HepG2 (cell line): ENCODE measurements around the gene CAPZB. TPM values are rescaled to one million over a fixed set of nuclear protein-coding genes. Genes with fewer than 3 reads are reported as not detected.

ENCODE experiments used
- polyA plus RNA-seq, 8 experiments: library from polyadenylated mRNA; depleted of rRNA in 3 of 8; stranded (reverse) in 7 of 8; unstranded in 1 of 8; fragments of >200 nt; fragmentation: Illumina TruSeq in 4 of 8; extraction: Trizol in 4 of 8; gene quantifications; 2 replicates each; pipeline versions ENCODE4 v1.2.1 to v1.2.3, GENCODE V29; 2011 to 2016; ENCODE audit warnings: low read depth in 4 of 8, missing spikeins in 1 of 8, mixed read lengths in 1 of 8; ENCODE audit not compliant: insufficient read depth in 1 of 8
- small RNA-seq, 3 experiments: library from RNA; depleted of rRNA; stranded (forward); fragments of <200 nt; gene quantifications; one replicate each; pipeline ENCODE3, GENCODE V24; 2012; ENCODE audit warnings: low read depth in 2 of 3, low replicate concordance in 1 of 3; ENCODE audit not compliant: insufficient read length in 3 of 3, insufficient read depth in 2 of 3
- total RNA-seq, 5 experiments: library from RNA; depleted of rRNA; stranded (reverse); fragments of >200 nt; fragmentation: Illumina TruSeq; extraction: Trizol; gene quantifications; 2 replicates each; pipeline ENCODE4 v1.2.3, GENCODE V29; 2016; ENCODE audit warnings: low read depth in 1 of 5

The CAPZB gene
- total and polyA plus RNA-seq, 2 of the 13 experiments (the other 11 are each of a cell fraction or from before 2014, with no cell fraction given), result 58.9 to 76.9 TPM

Small RNA genes lying within 50 kb of the gene (small RNA-seq; reads per million reads assigned to genes)
- gene RN7SL277P (0 to 0.97 (median 0) reads per million in 3 experiments), gene RNU4-28P (0 reads per million in 3 experiments), gene RNU6-1099P (0 reads per million in 3 experiments)

Other genes starting within 250 kb of the CAPZB start
- 22.1 and 61.3 TPM in 2 replicates for gene EMC1, start 234.0 kb downstream of the CAPZB start, total RNA-seq (2016; rRNA removed; fragmentation: Illumina TruSeq; extraction: Trizol)
- gene EMC1, start 234.0 kb downstream of the CAPZB start, polyA plus RNA-seq (2011; rRNA removed), result 38.0 and 41.8 TPM in 2 replicates
- 59.2 and 63.3 TPM in 2 replicates for gene MRTO4, start 233.7 kb downstream of the CAPZB start, total RNA-seq (2016; rRNA removed; fragmentation: Illumina TruSeq; extraction: Trizol)
- gene MRTO4, start 233.7 kb downstream of the CAPZB start, polyA plus RNA-seq (2011; rRNA removed), result 26.9 and 28.1 TPM in 2 replicates
- 0.15 and 1.00 TPM in 2 replicates for gene AKR7A3, start 196.8 kb downstream of the CAPZB start, total RNA-seq (2016; rRNA removed; fragmentation: Illumina TruSeq; extraction: Trizol)
- gene AKR7A3, start 196.8 kb downstream of the CAPZB start, polyA plus RNA-seq (2011; rRNA removed), result 0.58 and 1.0 TPM in 2 replicates
- gene AKR7A2, start 173.4 kb downstream of the CAPZB start, total RNA-seq (2016; rRNA removed; fragmentation: Illumina TruSeq; extraction: Trizol), result 75.6 and 91.8 TPM in 2 replicates
- gene AKR7A2, start 173.4 kb downstream of the CAPZB start, polyA plus RNA-seq (2011; rRNA removed), result 40.8 and 45.2 TPM in 2 replicates
- 8.5 and 18.9 TPM in 2 replicates for gene SLC66A1, start 173.2 kb downstream of the CAPZB start, total RNA-seq (2016; rRNA removed; fragmentation: Illumina TruSeq; extraction: Trizol)
- 15.4 and 24.4 TPM in 2 replicates for gene SLC66A1, start 173.2 kb downstream of the CAPZB start, polyA plus RNA-seq (2011; rRNA removed)
- gene NBL1, start 158.8 kb upstream of the CAPZB start, total RNA-seq (2016; rRNA removed; fragmentation: Illumina TruSeq; extraction: Trizol), result 1.9 and 2.7 TPM in 2 replicates
- gene NBL1, start 158.8 kb upstream of the CAPZB start, polyA plus RNA-seq (2011; rRNA removed), result 13.8 and 17.5 TPM in 2 replicates
- gene HTR6, start 179.3 kb upstream of the CAPZB start, total RNA-seq (2016; rRNA removed; fragmentation: Illumina TruSeq; extraction: Trizol), result 0.04 TPM in 1 of 2 replicates, not detected in the other
- gene HTR6, start 179.3 kb upstream of the CAPZB start, polyA plus RNA-seq (2011; rRNA removed), result 0.05 TPM in 1 of 2 replicates, not detected in the other